ENCODE measurements around the gene MYO1D.

DNA sequence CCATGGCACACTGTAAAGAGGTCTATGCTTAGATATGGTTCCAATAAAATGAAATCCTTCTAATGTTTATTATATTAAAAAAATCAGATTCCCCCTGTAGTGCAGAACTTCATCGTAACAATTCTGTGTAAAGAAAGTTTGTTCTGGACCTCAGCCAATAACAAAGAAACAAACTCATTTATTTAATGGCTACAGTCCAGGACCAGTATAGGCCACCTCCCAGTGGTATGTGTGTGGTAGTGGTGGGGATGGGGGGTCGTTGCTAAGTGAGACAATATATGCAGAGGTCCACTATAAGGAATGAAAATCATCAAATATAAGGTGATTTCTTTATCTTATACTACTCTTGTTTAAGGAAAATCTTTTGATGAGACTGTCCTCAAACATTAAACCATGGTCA is 253.7 kb downstream of the MYO1D start:
- TF ChIP-seq, protein P1, sequence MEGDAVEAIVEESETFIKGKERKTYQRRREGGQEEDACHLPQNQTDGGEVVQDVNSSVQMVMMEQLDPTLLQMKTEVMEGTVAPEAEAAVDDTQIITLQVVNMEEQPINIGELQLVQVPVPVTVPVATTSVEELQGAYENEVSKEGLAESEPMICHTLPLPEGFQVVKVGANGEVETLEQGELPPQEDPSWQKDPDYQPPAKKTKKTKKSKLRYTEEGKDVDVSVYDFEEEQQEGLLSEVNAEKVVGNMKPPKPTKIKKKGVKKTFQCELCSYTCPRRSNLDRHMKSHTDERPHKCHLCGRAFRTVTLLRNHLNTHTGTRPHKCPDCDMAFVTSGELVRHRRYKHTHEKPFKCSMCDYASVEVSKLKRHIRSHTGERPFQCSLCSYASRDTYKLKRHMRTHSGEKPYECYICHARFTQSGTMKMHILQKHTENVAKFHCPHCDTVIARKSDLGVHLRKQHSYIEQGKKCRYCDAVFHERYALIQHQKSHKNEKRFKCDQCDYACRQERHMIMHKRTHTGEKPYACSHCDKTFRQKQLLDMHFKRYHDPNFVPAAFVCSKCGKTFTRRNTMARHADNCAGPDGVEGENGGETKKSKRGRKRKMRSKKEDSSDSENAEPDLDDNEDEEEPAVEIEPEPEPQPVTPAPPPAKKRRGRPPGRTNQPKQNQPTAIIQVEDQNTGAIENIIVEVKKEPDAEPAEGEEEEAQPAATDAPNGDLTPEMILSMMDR (IDR thresholded peaks at IDR 0.05) = no peak
- TF ChIP-seq POLR2A (IDR thresholded peaks at IDR 0.05) = no peak
